HG02973 (cell line): Measurements from ENCODE around the gene ACTR10.

Experiments
- ATAC-seq: cut with Tn5 transposase; IDR thresholded peaks from one replicate; pipeline ENCODE4 v1.9.1; 2021; ENCODE audit warnings: moderate library complexity; ENCODE audit not compliant: unreplicated experiment

Gene ACTR10

GRCh38 chr14:58278177-58278576, 78.2 kb downstream of the ACTR10 start:
- no peak for ATAC-seq

- ATAC-seq, result peak; percentile 71
Observed at GRCh38 chr14:58280954-58281787, 81.2 kb downstream of the ACTR10 start.

GRCh38 chr14:58281969-58282368, 82.0 kb downstream of the ACTR10 start:
- ATAC-seq, result no peak

GRCh38 chr14:58282925-58283593, 83.1 kb downstream of the ACTR10 start:
- ATAC-seq, result no peak

GRCh38 chr14:58283730-58284129, 83.8 kb downstream of the ACTR10 start:
- no peak for ATAC-seq

- ATAC-seq, result no peak
Observed at GRCh38 chr14:58285132-58285531, 85.2 kb downstream of the ACTR10 start.
